Left colon (tissue), 2 donors: ENCODE measurements around the gene SMOC2. TPM values are rescaled to one million over a fixed set of nuclear protein-coding genes. Genes with fewer than 3 reads are reported as not detected.
"Not testable (repeated sequence)": the region's sequence is repeated elsewhere in the genome, so short reads cannot be mapped to it uniquely, and the experiment has no call there.

ENCODE experiments used
- ATAC-seq: fragments of 200-7000 bp; cut with Tn5 transposase; one replicate; pipeline ENCODE4 v1.9.1; 2020; ENCODE audit warnings: mild to moderate bottlenecking, moderate library complexity
- DNase-seq, 2 donors: peaks; one replicate each; pipeline ENCODE4 v3.0.0-alpha.2; 2020
- intact Hi-C, 2 donors: fragments of 100-400 bp; cut with DNase I in 1 of 2; cut with micrococcal nuclease in 1 of 2; formaldehyde crosslinking; loops; one replicate each; pipeline versions ENCODE4 v1.11.2 to v1.14.0; 2022; cut with DNase I, micrococcal nuclease
- total RNA-seq, 2 donors: library from RNA; stranded (reverse); fragmentation: NEBNext Ultra II Directional; extraction: Animal tissue kit (Norgen Biotek cat#: 25700); gene quantifications; one replicate each; pipeline ENCODE4 v1.2.1, GENCODE V29; 2021
- donor health status: DM: no; HTN: no; CAD: no.
- donor health status: DM: yes; HTN: yes; CAD: no.

Gene SMOC2
- total RNA-seq, 2 donors from 2014 or later = 14.4 to 18.9 TPM

DNA sequence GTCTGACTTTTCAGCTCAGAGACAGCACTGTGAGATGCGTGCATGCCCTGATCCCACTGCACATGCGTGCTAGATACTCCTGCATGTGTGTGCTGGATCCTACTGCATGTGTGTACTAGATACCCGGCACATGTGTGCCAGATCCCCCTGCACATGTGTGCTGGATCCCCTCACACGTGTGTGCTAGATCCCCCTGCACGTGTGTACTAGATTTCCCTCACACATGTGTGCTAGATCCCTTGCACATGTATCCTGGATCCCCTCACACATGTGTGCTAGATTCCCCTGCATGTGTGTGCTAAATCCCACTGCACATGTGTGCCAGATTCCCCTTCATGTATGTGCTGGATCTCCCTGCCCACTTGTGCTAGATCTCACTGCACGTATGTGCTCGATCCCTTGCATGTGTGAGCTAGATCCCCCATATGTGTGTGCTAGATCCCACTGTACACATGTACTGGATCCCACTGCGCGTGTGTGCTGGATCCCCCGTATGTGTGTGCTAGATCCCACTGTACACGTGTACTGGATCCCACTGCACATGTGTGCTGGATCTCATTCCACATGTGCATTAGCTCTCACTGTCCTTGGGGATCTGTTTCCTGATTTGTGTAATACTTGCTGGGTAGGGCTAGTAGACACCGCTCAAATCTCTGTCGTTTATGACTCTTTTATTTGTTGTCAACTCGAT, 214.6 kb downstream of the SMOC2 start:
- DNase-seq (no peak), ATAC-seq (no peak)
- intact Hi-C loops = no loop called here

DNA sequence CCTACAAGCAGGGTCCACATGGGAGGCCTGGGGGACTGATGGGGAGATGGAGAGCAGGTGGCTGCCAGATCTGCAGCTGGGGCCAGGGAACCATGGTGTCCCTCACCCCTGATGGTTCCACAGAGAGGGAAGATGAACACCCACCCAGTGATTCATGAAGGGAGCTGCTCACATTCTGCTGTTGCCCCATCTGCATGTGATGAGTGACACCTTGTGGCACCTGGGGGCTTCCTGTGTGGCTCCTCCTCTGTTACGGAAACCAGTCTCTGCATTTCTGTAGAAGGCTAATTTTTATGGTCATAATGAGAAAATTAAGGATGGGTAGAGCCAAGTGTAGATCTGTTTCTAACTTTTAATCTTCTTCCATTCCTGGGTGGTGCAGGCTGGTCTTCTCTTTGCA, 217.1 kb downstream of the SMOC2 start:
- ATAC-seq = no peak
- no peak for DNase-seq
- intact Hi-C loops = no loop called here

DNA sequence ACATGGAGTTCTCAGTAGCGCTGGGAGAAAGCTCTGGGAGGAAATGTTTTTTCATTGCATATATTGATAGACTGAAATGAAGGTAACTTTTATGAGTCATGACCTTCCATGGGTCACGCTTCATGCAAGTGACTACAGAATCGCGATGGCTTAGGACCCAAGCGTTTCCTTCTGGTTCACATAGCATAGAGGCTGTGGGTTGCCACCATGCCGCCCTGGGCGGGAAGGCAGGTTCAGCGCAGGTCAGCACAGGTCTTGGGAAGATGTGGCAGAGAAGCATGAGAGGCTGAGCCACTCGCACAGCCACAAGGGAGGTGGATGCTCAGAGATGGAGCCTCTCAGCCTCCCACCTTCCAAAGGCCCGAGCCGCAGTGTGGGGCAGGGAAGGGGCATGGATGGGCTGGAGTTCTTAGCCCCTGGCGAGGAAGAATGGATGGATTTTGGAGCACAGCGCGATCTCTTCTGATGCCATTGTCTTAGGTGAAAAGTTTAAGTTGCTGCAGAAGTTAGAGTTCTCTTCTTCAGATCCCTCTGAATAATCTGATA, 219.5 kb downstream of the SMOC2 start:
- no peak for DNase-seq
- intact Hi-C loops = no loop called here
- ATAC-seq = no peak

DNA sequence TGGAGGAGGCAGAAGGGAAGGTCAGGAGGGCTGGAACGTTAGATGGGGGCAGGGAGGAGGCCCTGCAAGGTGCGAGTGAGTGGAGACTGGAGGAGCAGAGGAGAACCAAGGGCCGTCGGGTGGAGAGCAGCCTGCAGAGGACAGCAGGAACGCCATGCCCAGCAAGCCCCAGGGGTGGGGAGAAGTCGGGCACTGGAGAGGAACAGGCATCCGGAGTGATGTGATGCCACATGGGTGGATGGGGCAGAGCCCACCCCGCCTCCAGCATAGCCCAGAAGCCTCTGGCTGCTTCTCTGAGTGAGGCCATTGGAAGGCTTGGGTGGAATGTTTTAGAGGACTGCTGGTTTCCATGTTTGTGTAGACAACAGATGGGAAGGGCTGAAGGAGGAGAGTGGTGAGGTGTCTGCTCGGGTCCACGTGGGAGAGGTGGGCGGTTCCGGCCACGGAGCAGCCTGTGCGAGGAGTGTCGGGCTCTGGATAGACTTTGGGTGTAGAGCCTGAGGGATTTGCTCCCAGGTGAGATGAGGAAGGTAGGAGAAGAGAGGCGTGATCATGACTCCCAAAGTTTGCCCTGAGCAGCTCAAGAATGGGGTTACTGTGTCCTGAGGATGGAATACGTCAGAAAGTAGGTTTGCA, 221.4 kb downstream of the SMOC2 start:
- intact Hi-C loops = no loop called here
- ATAC-seq = no peak
- no peak for DNase-seq

DNA sequence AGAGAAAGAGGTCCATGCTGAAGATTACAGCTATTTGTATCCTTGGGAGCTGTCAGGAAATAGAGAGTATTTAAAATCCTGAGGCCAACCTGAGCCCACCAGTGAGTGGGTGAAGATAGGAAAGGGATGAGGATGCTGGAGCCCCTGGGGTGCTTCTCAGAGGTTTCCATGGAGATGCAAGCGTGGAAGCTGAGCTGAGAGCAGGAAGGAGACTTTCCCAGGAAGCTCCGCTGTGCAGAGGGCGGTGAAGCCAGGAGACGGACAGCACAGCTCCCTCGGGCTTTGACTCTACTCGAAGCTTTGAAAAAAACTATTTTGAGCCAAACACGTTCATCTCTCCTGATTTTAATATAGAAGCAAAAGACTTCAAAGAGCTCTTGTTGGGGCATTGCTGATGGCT, 222.1 kb downstream of the SMOC2 start:
- DNase-seq (no peak), ATAC-seq (no peak)
- intact Hi-C loops = no loop called here

DNA sequence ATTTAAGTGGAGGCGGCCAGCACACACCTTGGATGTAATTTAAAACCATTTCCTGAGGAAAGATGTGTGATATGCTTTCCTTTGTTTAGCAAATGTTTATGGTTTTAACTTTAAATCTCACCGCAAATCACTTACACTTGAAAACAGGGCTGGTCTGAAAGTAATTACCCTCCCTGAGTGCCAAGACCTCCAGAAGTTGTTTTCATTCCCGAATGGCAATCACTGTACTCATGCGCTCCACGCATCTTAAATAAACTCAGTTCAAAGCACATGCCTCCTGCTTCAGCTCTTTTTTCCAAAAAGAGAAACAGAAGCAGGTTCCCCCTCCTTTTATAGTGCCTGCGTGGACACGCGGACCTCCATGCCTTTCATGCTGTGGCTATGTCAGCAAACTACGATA, 224.0 kb downstream of the SMOC2 start:
- intact Hi-C loops = no loop called here
- DNase-seq (no peak), ATAC-seq (no peak)

DNA sequence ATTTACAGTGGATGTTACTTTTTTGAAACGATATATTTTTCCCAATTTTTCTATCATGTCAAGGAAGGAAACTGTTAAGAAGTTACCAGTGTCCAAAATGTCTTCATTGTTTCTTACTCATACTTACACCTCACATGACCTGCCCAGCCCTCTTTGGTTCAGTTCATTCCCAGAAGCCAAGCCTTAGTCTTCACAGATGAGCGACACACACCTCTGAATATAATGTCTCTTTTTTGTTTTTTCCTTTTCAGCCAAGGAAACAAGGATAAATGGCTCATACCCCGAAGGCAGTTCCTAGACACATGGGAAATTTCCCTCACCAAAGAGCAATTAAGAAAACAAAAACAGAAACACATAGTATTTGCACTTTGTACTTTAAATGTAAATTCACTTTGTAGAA, 225.2 kb downstream of the SMOC2 start:
- ATAC-seq = no peak
- intact Hi-C loops = no loop called here
- DNase-seq = no peak

DNA sequence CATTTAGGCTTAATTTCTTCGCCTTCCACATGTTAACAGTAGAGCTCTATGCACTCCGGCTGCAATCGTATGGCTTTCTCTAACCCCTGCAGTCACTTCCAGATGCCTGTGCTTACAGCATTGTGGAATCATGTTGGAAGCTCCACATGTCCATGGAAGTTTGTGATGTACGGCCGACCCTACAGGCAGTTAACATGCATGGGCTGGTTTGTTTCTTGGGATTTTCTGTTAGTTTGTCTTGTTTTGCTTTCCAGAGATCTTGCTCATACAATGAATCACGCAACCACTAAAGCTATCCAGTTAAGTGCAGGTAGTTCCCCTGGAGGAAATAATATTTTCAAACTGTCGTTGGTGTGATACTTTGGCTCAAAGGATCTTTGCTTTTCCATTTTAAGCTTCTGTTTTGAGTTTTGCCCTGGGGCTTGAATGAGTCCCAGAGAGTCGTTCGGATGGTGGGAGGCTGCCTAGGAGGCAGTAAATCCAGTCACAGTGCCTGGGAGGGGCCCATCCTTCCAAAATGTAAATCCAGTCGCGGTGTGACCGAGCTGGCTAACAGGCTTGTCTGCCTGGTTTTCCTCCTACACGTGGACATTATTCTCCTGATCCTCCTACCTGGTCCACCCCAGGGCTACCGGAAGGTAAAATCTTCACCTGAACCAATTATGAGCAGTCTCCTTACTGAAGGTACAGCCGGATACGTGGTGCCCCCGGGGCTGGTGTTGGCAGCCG, 225.9 kb downstream of the SMOC2 start:
- DNase-seq = no peak
- no peak for ATAC-seq
- intact Hi-C loops = no loop called here

DNA sequence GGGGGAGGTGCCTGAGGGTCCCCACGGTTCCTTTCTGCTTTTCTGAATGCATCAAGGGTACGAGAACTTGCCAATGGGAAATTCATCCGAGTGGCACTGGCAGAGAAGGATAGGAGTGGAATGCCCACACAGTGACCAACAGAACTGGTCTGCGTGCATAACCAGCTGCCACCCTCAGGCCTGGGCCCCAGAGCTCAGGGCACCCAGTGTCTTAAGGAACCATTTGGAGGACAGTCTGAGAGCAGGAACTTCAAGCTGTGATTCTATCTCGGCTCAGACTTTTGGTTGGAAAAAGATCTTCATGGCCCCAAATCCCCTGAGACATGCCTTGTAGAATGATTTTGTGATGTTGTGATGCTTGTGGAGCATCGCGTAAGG, 226.4 kb downstream of the SMOC2 start:
- ATAC-seq = no peak
- no peak for DNase-seq
- intact Hi-C loops = no loop called here

DNA sequence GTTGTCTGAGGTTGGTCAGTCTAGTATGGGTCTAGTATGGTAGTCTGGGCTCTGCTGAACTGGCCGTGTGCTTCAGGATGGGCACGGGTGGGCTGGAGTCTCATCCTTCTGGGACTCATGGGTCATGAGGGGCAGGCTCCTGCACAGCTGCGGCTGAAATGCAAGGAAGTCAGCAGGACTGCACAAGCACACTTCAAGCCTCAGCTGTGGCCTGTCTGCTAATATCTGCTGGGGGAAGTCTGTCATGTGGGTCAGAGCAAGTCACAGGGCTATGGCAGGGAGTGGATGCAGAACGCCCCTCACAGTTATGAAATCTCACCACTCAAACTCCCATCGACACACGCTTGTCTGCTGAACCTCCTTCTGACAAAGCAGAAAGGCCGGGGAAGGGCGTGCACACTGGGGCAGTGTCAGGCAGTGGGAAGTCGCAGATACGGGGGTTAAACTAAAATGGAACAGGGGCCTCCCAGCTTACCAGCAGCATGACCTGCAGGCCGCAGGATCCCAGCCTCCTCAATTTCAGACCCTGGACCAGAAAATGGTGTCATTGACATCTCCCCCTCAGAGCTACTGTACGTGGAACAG, 229.5 kb downstream of the SMOC2 start:
- intact Hi-C loops = no loop called here
- DNase-seq (no peak), ATAC-seq (no peak)

DNA sequence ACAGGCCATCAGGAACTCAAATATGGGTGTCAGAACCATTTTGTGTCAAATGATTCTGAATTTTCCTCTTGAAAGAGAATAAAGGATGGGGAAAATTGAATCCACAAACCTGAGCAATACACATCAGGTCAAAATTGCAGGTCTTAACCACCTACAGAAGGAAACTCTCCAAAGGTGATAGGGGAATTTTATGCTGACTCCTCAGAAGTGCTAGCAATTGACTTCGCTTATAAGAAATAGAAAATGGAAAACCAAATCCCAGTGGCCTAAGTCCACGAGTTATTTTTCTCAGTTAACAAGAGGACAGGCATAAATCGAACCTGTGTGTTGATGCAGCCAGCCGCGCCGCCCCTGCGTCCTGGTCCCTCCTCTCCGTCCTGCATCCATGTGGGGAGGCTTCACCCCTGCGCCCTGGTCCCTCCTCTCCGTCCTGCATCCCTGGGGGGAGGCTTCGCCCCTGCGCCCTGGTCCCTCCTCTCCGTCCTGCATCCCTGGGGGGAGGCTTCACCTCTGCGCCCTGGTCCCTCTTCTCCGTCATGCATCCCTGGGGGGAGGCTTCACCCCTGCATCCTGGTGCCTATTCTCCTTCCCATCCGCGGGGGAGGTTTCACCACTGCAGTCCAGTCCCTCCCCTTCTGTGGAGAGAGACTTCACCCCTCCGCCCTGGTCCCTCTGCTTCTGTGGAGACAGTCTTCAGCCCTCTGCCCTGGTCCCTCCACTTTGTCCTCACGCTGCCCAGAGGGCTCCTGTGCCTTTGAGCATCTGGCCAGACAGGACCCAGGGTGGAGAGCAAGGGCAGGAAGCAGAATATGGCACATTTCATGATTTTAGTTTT, 230.3 kb downstream of the SMOC2 start:
- ATAC-seq = peak; percentile 36
- no peak for DNase-seq
- intact Hi-C loops = no loop called here

DNA sequence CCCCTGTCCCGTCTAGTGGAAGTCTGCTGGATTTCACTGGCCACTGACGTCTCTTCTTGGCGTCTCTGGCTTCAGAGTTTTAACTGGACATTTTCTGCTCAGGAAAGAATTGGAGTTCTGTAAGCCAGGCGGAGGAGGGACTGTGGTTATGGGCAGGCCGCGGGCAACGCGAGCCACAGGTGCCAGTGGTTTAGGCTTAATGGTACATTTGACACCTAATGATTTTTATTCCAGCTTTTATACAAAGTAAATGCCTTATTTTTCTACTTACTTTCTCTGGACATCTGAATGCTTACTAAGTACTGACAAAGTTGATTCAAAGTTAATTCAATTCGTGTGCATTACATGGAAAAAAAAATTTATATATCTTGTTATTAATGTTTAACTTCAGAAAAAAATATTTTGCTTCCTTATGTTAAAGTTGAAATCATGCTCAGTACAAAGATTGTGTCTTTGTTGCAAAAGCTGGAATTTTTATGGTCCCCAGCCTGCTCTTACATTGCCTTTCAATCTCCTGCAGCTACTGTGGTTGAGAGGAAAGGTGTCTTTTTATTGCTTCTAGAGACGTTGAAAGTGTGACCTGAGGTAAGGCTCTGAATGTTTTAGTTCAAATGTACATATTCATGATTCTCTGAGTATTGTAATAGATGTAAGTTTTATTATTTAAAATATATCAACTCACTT, 231.0 kb downstream of the SMOC2 start:
- intact Hi-C loops = no loop called here
- peak; percentile 94 for ATAC-seq
- DNase-seq = peak in 1 of 2 donors; percentile 23

DNA sequence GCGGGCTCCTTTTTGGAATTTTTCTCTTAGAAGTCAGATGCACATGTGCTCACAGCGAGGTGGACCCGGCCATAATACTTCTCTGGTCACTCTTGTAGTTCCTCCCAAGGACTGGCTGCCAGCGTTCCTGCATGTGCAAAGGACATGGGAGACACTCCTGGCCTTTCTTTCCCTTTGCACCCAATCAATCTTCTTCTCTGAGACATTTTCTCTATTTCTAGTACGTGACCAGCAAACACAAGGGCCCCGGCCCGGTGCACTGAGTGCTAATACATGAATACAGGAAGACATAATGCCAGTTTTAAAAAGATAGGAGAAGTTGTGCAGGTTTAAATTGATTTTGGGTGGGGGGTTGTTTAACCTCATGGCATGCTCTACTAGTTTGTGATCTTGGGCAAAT, 233.6 kb downstream of the SMOC2 start:
- no peak for DNase-seq
- ATAC-seq = no peak
- intact Hi-C loops = no loop called here

DNA sequence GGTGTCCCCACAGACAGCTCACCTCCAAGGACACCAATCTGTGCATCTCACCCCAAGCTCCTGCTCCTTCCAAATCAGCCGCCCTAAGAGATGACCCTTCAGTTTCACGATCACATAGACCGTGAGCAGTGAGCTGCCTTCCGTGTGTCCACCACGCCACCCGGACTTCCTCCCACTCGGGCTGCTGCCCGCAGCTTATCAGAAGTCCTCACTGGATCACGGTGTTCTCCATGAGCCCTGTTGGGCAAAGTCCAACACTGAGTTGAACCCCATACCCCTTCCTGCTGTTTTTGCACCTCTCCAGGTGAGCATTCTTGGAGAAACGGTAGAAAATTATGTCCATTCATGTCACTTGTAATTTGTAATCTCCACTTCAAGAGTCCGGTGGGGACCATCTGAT, 234.4 kb downstream of the SMOC2 start:
- ATAC-seq (no peak), DNase-seq (no peak)

DNA sequence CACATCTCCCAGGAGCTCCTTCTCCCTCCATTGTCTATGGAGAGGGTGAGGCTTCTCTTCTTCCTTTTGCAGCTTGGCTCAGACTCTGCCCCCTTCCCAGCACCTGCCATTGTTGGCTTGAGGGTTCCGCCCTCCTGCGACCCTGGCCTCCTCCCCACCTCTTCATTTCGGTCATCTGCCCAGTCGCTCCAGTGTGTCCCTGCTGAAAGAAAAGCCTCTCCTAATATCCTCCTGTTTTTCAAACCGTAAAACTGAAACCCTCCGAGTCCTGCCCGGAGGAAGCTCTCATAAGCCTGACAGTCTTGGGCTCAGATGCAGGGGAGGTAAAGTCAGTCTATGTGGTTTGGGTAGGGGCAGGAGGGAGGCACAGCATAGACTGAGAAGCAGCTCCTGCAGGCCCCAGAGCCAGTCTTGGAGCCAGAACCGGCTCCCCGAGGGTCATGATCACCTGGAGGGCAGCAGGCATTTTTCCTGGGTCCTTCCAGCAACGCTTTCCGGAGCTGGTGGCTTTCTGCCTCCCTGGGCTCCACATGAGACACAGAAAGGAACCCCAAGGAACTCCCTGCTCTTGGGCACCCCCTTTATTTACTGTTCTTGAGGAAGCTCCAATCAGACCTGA, 235.1 kb downstream of the SMOC2 start:
- DNase-seq (no peak), ATAC-seq (no peak)
- intact Hi-C loops = no loop called here

More for the DNA sequence above, 234.4 kb downstream of the SMOC2 start:
- intact Hi-C loops = no loop called here

DNA sequence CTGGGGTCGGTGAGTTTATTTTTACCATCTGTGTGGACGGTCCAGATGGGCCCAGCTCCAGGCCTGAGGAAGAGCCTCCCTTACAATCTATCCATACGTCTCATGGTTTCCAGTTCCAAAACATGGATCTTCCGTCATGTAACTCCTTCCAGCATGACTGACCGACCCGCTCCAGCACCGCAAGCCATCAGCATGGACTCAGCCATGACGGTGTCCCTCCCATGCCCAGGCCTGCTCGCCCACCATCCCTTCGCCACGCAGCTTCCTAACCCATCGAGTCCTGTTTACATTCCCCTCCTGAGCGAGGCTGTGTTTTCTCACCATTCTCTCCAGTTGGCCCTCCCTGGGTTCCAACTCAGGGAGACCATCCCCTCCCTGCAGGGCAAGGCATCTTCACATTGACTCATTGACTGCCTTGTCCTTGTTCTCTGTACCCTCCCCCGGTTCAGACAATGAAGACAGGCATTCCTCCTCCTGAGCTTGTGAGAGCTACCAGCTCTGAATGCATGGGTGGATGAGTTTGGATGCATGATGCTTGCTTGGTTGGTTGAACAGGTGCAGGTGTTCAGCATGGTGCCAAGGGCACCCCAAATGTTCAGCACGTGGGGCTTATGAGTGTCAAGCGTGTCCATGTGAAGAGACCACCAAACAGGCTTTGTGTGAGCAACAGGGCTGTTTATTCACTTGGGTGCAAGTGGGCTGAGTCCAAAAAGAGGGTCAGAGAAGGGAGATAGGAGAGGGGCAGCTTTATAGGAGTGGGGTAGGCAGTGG, 235.8 kb downstream of the SMOC2 start:
- intact Hi-C loops = no loop called here

DNA sequence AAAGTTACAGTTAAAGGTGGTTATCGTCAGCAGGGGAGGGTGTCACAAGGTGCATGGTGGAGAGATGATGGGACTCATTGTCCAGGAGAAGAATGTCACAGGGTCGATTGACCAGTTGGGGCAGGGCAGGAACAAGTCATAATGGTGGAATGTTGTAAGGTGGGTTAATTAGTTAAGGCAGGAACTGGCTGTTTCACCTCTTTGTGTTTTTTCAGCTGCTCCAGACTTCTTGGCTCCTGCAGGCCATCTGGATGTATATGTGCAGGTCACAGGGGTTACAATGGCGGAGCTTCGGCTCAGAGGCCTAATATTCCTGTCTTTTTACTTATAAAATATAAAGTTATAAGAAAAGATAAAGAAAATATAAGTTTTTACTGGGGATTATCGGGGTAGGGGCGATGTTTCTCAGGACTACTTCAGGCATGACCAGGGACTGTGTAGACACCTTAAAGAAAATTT, 236.4 kb downstream of the SMOC2 start:
- intact Hi-C loops, ATAC-seq, DNase-seq: not testable (repeated sequence)

More for the DNA sequence above, 235.8 kb downstream of the SMOC2 start:
- ATAC-seq = no peak
- DNase-seq = no peak
